Neural progenitor cell (in vitro differentiated cells): Measurements from ENCODE around the gene CD244. TPM values are rescaled to one million over a fixed set of nuclear protein-coding genes. Genes with fewer than 3 reads are reported as not detected.

Source experiments
- DNase-seq: peaks from one replicate; pipeline ENCODE4 v3.0.0-alpha.2; 2016; ENCODE audit warnings: low spot score
- H2AFZ ChIP-seq: fragments of 200-600 bp; sonication (generic); replicated peaks from 2 replicates; pipeline ENCODE4 v1.6.1; 2016; ENCODE audit warnings: antibody characterized with exemption
- H3F3A ChIP-seq: fragments of 200-600 bp; sonication (generic); 2 replicates; pipeline ENCODE4 v1.6.1; 2016; ENCODE audit warnings: antibody characterized with exemption, low read depth
- H3K27ac ChIP-seq: fragments of 200-600 bp; sonication (generic); 2 replicates; pipeline ENCODE4 v1.5.1; 2016; ENCODE audit warnings: mild to moderate bottlenecking
- H3K27me3 ChIP-seq: fragments of 200-600 bp; sonication (generic); 2 replicates; pipeline ENCODE4 v1.6.1; 2016; ENCODE audit warnings: mild to moderate bottlenecking, moderate library complexity
- H3K36me3 ChIP-seq: fragments of 200-600 bp; sonication (generic); 2 replicates; pipeline ENCODE4 v1.5.1; 2016
- H3K4me1 ChIP-seq: fragments of 200-600 bp; sonication (generic); 2 replicates; pipeline ENCODE4 v1.6.1; 2016; ENCODE audit warnings: mixed run types
- H3K4me2 ChIP-seq: fragments of 200-600 bp; sonication (generic); 2 replicates; pipeline ENCODE4 v1.6.1; 2016
- H3K4me3 ChIP-seq: fragments of 200-600 bp; sonication (generic); 2 replicates; pipeline ENCODE4 v1.5.1; 2016
- H3K79me2 ChIP-seq: fragments of 200-600 bp; sonication (generic); 2 replicates; pipeline ENCODE4 v1.6.1; 2016; ENCODE audit warnings: low read depth
- H3K9ac ChIP-seq: fragments of 200-600 bp; sonication (generic); 2 replicates; pipeline ENCODE4 v1.6.1; 2016
- H3K9me3 ChIP-seq: fragments of 200-600 bp; sonication (generic); 2 replicates; pipeline ENCODE4 v1.5.1; 2016; ENCODE audit warnings: low read depth
- H4K20me1 ChIP-seq: fragments of 200-600 bp; sonication (generic); 2 replicates; pipeline ENCODE4 v1.6.1; 2016; ENCODE audit warnings: low read depth
- H3K27ac Mint-ChIP-seq: 3 replicates; pipeline ENCODE4 v1.8.0; 2021; ENCODE audit warnings: mixed read lengths
- H3K27me3 Mint-ChIP-seq: 2 replicates; pipeline ENCODE4 v1.8.0; 2022; ENCODE audit warnings: low read depth, mild to moderate bottlenecking, inconsistent platforms, moderate library complexity, mixed read lengths; ENCODE audit not compliant: insufficient read depth
- H3K36me3 Mint-ChIP-seq: 3 replicates; pipeline ENCODE4 v1.8.0; 2021; ENCODE audit warnings: mixed read lengths
- H3K4me1 Mint-ChIP-seq: 3 replicates; pipeline ENCODE4 v1.8.0; 2021; ENCODE audit warnings: mixed read lengths
- H3K4me3 Mint-ChIP-seq: 3 replicates; pipeline ENCODE4 v1.8.0; 2021; ENCODE audit warnings: mild to moderate bottlenecking, moderate library complexity, mixed read lengths
- H3K9me3 Mint-ChIP-seq: 3 replicates; pipeline ENCODE4 v1.8.0; 2020; ENCODE audit warnings: mixed read lengths
- CTCF ChIP-seq: fragments of 200-600 bp; sonication (generic); IDR thresholded peaks from 2 replicates; pipeline ENCODE4 v1.5.1; 2017; ENCODE audit warnings: antibody characterized with exemption, mild to moderate bottlenecking
- EZH2 ChIP-seq: fragments of 200-600 bp; sonication (generic); IDR thresholded peaks from 2 replicates; pipeline ENCODE4 v1.6.1; 2017; ENCODE audit warnings: antibody characterized with exemption, mild to moderate bottlenecking, moderate library complexity
- EZH2phosphoT487 ChIP-seq: fragments of 200-600 bp; sonication (generic); IDR thresholded peaks from 2 replicates; pipeline ENCODE4 v1.6.1; 2017; ENCODE audit warnings: antibody characterized with exemption
- total RNA-seq: library from RNA; depleted of rRNA; stranded (reverse); fragments of >200 nt; gene quantifications from 2 replicates; pipeline ENCODE4 v1.2.3, GENCODE V29; 2015; ENCODE audit warnings: low replicate concordance

CD244 gene
- total RNA-seq, 1 donor from 2014 or later: not detected

DNA sequence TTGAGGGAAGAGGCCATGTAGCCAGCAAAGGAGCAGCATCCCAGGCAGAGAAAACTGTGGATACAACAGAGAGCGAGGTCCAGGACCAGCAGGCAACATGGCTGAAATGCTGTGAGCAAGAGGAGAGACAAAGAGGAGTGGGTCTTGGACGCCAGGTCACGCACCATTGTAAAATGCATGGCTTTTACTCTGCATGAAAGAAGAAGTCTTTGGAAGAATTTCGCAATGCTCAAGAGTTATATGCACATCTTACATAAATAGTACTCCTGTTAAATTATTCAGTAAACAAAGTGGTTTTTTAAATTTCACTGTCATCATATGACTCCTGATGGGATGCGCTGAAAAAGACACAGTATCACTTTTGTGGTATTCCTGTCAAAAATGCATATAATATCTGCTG, 3.5 kb downstream of the CD244 start:
- Mint-ChIP-seq H3K4me3 (no peak overlapping the region), H3K9me3 (no peaks in the 10 kb centered on the region), H3K36me3 (no peaks in the 10 kb centered on the region), H3K27ac (no peak overlapping the region), H3K27me3 (peaks cover 3% of the 10 kb centered on the region), H3K4me1 (no peaks in the 10 kb centered on the region)
- H3F3A ChIP-seq: no peaks in the 10 kb centered on the region
- H4K20me1 ChIP-seq: no peaks in the 10 kb centered on the region
- H3K4me1 ChIP-seq: no peaks in the 10 kb centered on the region
- no peaks in the 10 kb centered on the region for H3K79me2 ChIP-seq
- no peak overlapping the region for H3K9ac ChIP-seq
- no peak for DNase-seq
- H3K4me3 ChIP-seq: no peak overlapping the region
- H3K27ac ChIP-seq: no peak overlapping the region
- no peaks in the 10 kb centered on the region for H3K36me3 ChIP-seq
- H3K4me2 ChIP-seq: no peak overlapping the region
- H3K9me3 ChIP-seq: no peaks in the 10 kb centered on the region
- H3K27me3 ChIP-seq: no peaks in the 10 kb centered on the region
- TF ChIP-seq EZH2phosphoT487 (no peak), CTCF (no peak), EZH2 (no peak)
- H2AFZ ChIP-seq: no peak overlapping the region

DNA sequence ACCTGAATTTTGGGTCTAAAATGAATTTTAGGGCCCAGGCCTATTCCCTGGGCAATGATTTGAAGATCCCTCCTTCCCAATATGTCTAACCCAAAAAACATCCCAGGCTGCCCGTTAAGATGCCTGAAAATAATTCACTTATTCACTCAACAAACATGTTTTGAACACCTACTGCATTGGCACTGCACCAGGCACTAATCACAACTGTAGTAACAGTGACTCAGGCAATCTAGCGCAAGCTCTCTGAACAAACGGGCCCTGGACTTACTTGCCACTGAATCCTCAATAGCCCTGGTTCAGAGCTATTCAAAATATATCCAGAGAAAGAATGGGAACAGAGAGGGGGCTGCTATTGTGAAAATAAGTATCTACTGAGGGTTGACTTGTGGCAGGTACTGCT, 4.2 kb downstream of the CD244 start:
- H3K27me3 ChIP-seq: no peaks in the 10 kb centered on the region
- Mint-ChIP-seq H3K4me3 (no peak overlapping the region), H3K9me3 (no peaks in the 10 kb centered on the region), H3K36me3 (no peaks in the 10 kb centered on the region), H3K27me3 (peaks cover 8% of the 10 kb centered on the region), H3K4me1 (no peaks in the 10 kb centered on the region), H3K27ac (no peak overlapping the region)
- H3K27ac ChIP-seq: no peak overlapping the region
- H3K9ac ChIP-seq: no peak overlapping the region
- H3K9me3 ChIP-seq: no peaks in the 10 kb centered on the region
- no peaks in the 10 kb centered on the region for H4K20me1 ChIP-seq
- H3K36me3 ChIP-seq: no peaks in the 10 kb centered on the region
- DNase-seq: no peak
- H3K4me3 ChIP-seq: no peak overlapping the region
- H3K4me1 ChIP-seq: no peaks in the 10 kb centered on the region
- no peaks in the 10 kb centered on the region for H3F3A ChIP-seq
- no peak overlapping the region for H2AFZ ChIP-seq
- no peak overlapping the region for H3K4me2 ChIP-seq
- TF ChIP-seq EZH2phosphoT487 (no peak), CTCF (no peak), EZH2 (no peak)
- no peaks in the 10 kb centered on the region for H3K79me2 ChIP-seq

- Mint-ChIP-seq H3K27me3 (peaks cover 8% of the 10 kb centered on the region), H3K36me3 (no peaks in the 10 kb centered on the region), H3K9me3 (no peaks in the 10 kb centered on the region), H3K27ac (no peak overlapping the region), H3K4me1 (no peaks in the 10 kb centered on the region), H3K4me3 (no peak overlapping the region)
- H3K27me3 ChIP-seq: no peaks in the 10 kb centered on the region
- no peak overlapping the region for H3K4me2 ChIP-seq
- H3K9ac ChIP-seq: no peak overlapping the region
- no peak for DNase-seq
- H3K9me3 ChIP-seq: no peaks in the 10 kb centered on the region
- no peaks in the 10 kb centered on the region for H4K20me1 ChIP-seq
- H3K27ac ChIP-seq: no peak overlapping the region
- H3K79me2 ChIP-seq: no peaks in the 10 kb centered on the region
- no peak for TF ChIP-seq EZH2
- no peak for TF ChIP-seq CTCF
- TF ChIP-seq EZH2phosphoT487: no peak
- H2AFZ ChIP-seq: no peak overlapping the region
- no peaks in the 10 kb centered on the region for H3K36me3 ChIP-seq
- H3K4me1 ChIP-seq: no peaks in the 10 kb centered on the region
- no peak overlapping the region for H3K4me3 ChIP-seq
- no peaks in the 10 kb centered on the region for H3F3A ChIP-seq
These were observed 4.6 kb downstream of the CD244 start for GRCh38 chr1:160858097-160858496.
